SHP77 treated with DMSO at 0.1 percent for 48 hours (cell line): ENCODE data around the gene GALNT17.

ENCODE experiments used
- DNase-seq: peaks from one replicate; lab custom pipeline; 2025; lab: John Stamatoyannopoulos, UW

GALNT17 gene

DNA sequence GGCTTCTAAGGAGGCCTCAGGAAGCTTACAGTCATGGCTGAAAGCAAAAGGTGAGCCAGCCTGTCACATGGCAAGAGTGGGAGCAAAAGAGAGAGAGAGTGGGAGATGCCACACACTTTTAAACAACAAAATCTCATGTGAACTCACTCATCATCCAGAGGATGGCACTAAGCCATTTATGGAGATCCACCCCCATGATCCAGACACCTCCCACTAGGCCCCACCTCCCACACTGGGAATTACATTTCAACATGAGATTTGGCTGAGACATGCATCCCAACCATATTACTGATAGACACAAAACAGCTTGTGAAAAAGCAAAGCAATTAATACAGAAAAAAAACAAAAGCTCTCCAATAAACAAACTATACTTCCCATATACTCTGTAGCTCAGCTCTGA lies 210.3 kb downstream of the GALNT17 start:
- DNase-seq: no peak

DNA sequence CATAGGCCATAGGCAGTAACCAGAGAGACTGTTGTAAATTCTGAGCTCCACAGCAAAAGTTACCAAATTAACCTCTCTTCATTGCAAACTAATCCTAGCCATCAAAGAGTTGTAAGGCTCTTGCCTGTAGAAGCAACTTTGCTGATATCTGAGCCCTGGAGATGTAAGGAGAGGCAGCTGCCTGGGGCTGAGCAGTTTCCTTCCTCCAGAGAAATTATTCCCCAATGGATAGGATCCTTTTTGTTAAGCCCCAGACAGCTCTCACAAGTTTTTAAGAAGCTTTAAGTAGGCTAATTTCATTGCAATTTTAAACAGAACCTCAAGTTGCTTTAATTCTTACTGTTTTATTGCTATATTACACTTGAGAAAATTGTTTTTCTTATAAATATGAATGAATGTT lies 211.1 kb downstream of the GALNT17 start:
- no peak for DNase-seq

- no peak for DNase-seq
Observed at GRCh38 chr7:71343892-71344291, 211.9 kb downstream of the GALNT17 start.

DNA sequence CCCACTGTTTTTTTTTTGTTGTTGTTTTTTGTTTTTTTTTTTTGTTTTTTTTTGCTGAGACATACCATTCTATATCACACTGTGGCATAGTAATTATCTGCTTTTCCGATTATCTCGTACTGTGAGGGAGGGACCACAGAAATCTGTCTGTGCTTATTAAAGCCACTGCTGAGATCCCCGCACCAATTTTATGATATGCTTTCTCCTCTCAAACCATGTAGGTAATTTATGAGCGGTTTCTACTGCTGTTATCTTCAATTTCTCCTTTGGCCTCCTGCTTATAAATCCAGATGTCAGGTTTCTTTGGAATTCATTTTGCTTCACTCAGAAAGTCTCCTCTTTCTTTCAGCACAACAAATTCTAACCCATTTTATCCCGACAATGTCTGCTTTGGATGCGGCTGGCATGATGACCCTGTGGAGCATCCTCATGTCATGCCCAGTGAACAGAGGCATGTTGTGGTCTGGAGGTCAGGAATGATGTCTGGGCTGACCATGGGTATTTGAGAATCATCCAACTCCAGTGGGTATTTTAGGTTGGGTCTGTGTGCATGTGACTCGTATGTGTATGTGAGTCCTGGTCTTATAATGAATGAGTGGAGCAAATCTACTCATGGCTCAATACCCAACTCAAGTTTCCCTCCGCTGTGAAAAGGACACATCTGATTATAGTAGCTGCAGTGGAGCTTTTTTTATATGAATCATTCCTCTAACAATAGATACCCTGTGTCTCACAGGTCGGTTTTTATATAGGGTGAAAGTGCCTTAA lies 213.4 kb downstream of the GALNT17 start:
- no peak for DNase-seq

GRCh38 chr7:71348821-71349681 lies 217.1 kb downstream of the GALNT17 start:
- DNase-seq: no peak

DNA sequence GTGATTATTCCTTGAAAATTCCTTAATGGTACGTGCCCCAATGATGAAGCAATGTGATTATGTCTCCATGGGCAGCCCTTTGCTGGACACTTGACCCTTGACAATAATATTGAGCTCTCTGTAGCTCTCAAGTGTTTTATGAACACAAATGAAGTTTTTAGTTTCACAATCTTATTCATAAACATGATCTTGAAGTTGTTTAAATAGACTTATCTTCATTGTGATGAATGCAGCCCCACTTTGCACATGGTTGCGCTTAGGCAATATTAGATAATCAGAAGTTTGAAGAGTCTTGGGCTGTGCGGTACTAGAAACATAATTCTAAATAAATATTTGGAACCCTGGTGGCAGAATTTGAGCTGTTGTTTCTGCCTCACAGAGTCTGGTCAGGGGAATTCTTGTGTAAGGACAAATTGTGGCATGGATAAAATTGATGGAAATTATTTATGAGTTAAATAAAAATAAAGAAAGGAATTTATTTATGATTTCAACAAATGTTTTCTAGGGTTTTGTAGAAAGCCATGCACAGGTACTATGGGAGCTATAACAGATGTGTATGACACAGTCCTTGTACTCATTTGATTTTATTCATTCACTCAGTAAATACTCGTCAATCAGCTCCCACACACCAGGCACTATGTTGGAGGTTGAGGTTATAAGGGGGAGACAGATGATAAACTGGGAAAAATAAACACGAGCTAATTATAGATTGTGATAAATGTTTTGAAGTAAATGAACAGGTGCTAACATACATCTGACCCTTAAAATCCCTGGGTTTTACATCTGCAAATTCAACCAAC lies 217.9 kb downstream of the GALNT17 start:
- DNase-seq: no peak

DNA sequence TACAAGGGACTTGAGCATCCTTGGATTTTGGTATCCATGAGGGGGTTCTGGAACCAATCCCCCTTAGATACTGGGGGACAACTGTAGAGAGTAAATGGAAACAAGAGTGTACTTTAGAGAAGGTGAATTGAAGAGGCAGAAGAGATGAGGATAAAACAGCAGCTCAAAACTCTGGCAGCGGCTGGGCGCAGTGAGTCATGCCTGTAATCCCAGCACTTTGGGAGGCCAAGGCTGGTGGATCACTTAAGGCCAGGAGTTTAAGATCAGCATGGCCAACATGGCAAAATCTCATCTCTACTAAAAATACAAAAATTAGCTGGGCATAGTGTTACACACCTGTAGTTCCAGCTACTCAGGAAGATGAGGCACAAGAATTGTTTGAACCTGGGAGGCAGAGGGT lies 218.7 kb downstream of the GALNT17 start:
- no peak for DNase-seq

DNA sequence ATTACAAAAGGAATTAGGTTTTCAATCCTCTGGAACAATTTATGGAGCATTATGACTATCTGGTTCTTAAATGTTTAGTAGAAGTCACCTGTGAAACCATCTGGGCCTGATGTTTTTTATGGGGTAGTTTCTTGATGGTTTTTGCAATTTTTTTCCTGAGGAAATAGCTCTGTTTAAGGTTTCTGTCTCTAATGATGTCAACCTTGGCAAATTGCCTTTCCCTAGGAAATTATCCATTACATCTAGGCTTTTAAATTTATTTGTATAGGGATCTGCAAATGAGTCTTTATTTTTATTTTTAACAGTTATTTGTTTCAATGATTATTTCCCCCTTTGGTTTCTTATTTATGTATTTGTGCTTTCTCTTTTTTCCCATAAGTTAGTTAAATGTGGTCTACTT lies 222.8 kb downstream of the GALNT17 start:
- DNase-seq: no peak

GRCh38 chr7:71361451-71362032 lies 229.6 kb downstream of the GALNT17 start:
- DNase-seq: no peak

DNA sequence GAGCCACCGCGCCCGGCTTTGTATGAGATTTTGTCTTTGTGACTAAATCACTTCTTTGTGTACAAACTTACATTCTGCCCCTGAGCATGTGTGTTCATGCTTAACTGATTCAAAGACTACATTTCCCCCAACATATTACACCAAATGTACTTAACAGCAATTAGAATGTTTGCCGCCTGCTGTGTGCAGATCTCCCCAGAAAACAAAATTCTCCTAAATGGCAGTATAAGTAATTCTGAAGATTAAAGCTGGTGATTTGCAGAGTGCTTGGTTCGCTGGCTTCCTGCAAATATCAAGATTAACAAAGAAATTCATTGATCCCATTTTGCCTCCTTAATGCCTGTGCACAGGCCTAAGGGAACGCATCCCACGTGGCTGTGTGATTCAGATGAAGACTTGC lies 230.3 kb downstream of the GALNT17 start:
- no peak for DNase-seq

DNA sequence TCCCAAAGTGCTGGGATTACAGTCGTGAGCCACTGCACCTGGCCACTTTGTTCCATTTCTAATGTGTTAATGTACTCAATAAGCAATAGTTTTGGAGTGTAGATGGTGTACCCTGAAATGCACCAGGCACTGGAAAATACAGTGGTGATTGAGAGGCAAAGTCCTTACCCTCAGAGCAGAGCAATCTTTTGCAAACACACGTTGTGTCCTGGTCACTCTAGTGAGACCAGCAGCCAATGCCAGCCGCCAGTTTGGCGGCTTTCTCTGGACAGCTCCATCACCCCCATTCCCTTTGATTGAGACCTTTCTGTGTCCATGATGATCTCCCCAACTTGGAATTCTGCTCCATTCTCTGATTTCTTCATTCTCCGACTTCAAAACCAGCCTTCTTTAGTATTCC lies 231.3 kb downstream of the GALNT17 start:
- no peak for DNase-seq

DNA sequence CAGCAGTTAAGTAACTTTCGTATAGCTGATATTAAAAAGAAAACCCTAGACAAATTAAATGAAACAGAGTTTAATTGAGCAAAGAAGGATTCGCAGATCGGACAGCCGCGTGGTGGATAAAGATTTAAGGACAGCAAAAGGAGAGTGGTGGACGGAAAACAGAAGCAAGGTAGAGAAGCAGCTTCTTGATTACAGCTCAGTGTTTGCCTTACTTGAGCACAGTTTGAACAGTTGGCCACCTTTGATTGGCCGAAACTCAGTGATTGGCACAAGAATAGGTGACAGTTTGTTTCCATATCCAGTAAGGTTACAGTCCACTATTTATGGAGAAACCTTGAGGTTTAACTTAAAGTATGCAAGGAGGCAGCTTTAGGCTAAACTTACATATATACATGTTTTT lies 231.7 kb downstream of the GALNT17 start:
- DNase-seq: no peak

DNA sequence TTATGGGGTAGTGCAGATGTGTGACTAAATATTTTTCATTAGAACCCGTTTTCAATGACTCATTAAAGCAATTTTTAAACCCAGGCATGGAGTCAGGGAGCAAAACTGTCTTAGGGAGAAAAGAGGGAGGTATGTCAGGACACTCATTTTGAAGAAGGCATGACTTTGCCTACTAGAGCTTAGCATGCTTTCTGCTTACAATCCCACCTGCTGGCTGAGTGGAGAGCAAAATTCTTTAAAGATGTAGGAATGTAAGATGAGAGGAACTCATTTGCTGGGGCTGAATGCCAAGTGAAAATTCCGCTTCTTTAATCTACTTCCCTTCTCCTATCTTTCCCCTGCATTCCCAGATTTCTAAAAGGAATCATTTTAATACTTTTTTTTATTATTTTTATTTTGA lies 232.6 kb downstream of the GALNT17 start:
- no peak for DNase-seq

- DNase-seq: no peak
Observed at GRCh38 chr7:71372991-71373390, 241.0 kb downstream of the GALNT17 start.

GRCh38 chr7:71377062-71377461 lies 245.1 kb downstream of the GALNT17 start:
- DNase-seq: no peak

DNA sequence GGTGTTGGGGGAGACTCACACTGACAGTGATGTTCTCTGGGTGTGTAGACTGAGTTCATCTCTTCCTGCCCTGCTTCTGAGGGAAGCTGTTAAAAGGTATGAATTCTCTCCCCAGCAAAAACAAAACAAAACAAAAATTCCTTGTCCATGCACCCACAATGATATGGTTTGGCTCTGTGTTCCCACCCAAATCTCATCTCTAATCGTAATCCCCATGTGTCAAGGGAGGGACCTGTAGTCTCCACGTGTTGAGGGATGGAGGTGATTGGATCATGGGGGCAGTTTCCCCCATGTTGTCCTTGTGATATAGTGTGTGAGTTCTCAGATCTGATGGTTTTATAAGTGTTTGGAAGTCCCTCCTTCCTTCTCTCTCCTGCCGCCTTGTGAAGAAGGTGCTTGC lies 245.5 kb downstream of the GALNT17 start:
- no peak for DNase-seq

DNA sequence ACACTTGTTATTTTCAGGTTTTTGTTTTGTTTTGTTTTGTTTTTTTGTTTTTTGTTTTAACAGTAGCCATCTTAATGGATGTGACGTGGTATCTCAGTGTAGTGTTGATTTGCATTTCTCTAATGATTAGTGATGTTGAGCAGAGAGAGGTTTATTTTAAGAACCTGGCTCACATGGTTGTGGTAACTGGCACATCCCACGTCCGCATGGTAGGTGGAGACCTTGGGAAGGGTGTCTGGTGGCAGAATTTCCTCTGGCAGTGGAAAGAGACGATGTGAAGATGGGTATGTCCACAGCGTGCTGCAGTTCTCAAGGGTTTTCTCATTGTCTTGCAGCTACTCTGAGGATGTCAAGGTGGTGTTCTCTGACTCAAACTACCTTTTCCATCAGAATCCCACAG lies 252.2 kb downstream of the GALNT17 start:
- DNase-seq: no peak

DNA sequence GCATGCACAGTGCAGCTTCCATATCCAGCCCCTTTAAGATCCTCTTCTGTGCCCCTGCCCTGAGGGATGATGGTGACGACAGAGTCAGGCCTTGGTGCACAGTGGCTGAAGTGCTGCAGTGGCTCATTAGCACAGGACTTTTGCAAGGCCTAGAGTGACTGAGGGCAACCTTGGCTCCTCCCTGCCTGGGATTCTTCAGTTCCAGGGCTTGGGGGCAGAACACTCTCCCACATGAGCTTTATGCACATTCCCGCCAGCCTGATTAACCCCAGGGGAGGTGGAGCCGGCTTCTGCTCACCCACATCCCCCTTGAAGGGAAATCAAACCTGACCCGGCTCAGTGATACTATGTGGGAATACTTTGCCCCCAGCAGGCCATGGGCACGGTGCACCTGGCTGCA lies 253.4 kb downstream of the GALNT17 start:
- no peak for DNase-seq

DNA sequence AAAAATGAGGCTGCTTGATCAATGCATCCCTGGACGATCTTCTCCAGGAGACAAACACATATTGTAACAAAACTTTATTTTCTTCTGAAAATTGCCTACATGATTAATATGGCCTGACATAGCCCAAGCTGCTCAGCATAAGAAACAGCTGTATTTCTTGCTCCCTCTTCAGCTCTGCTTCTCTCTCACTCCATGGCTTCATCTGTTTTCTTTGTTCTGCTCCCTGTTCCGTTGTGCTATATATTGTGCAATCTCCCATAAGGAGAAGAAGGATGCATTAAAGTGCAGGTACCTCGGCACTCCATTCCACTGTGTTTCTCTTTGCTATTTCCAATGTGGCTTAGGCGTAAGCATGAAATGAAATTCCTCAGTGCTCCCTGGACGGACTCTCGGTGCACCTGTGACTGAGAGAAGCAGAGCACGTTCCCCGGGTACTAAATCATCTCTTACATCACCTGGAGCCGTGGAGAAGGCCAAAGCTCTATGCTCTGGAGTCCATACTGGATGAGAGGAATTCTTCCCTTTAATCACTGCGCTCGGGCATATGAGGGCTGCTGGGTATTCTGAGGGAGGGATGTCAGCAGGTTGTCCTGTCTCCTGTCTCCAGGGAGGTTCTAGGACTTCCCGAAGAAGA lies 254.3 kb downstream of the GALNT17 start:
- no peak for DNase-seq

DNA sequence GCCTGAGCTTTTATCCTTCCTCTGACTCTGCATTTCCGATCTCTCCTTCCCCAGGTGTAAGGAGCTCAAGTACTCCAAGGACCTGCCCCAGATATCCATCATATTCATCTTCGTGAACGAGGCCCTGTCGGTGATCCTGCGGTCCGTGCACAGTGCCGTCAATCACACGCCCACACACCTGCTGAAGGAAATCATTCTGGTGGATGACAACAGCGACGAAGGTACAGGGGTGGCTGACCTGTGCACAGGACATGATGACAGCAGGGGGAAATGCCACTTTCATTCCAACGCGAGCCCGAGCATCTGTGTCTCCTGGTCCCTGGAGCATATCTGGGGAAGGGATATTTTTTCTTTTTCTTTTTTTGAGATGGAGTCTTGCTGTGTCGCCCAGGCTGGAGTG lies 256.2 kb downstream of the GALNT17 start:
- DNase-seq: no peak

DNA sequence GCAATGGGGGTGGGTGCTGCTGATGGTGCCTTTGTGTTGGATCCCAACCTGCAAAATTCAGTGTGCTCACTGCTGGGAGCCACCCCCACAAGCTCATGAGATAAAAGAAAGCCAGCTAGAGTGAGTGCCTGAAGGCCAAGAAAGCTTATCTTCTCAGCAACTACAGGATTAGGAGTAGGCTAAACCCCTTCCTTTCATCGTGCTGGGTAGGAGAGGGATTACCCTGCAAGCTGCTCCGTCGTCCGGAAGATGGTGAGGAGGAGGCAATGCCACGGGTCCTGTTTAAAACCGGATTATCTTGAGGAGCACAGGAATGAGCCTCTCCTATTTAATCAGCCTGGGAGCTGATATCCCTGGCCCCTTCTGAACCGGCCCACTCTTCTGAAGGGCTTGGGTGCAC lies 258.0 kb downstream of the GALNT17 start:
- no peak for DNase-seq

GRCh38 chr7:71393661-71394060 lies 261.7 kb downstream of the GALNT17 start:
- DNase-seq: no peak
